Endothelial cell of umbilical vein (primary cell): ENCODE results near the gene MYOF. TPM values are rescaled to one million over a fixed set of nuclear protein-coding genes. Genes with fewer than 3 reads are reported as not detected.

Source experiments
- BruUV-seq: library from RNA; stranded (reverse); fragments of 400-500 nt; replicated peaks from 2 replicates; lab custom pipeline; 2021; lab: Mats Ljungman, UMichigan
- CTCF ChIA-PET: fragments of 300-600, 350-600 bp; sonication (Branson Sonifier 250); formaldehyde crosslinking; loops from one replicate; lab custom pipeline; 2021; ENCODE audit warnings: antibody characterized with exemption, inconsistent platforms; lab: Charles Lee
- POLR2A ChIA-PET: fragments of 300-600, 350-600 bp; sonication (Branson Sonifier 250); formaldehyde crosslinking; loops from one replicate; lab custom pipeline; 2021; ENCODE audit warnings: antibody characterized with exemption, inconsistent platforms; lab: Charles Lee
- DNase-seq: peaks from one replicate; pipeline ENCODE4 v3.0.0-alpha.2; 2011; ENCODE audit warnings: low read depth, low spot score
- FAIRE-seq: peaks from 2 replicates; lab custom pipeline; 2011; peaks lifted over from hg19 to GRCh38; lab: Jason Lieb, UNC
- H2AFZ ChIP-seq: 2 replicates; pipeline ENCODE4 v1.6.0; 2012; ENCODE audit warnings: low read depth, low read length, control low read depth, inconsistent platforms
- H3K27ac ChIP-seq: 2 replicates; pipeline ENCODE4 v1.5.1; 2011; ENCODE audit warnings: low read depth, mild to moderate bottlenecking, control low read depth, low read length, moderate library complexity; ENCODE audit not compliant: insufficient read depth
- H3K27me3 ChIP-seq, 2 experiments: 2 replicates each; pipeline versions ENCODE4 v1.6.0 to v1.6.1; 2011; ENCODE audit warnings: low read length in 2 of 2, mixed read lengths in 1 of 2; ENCODE audit not compliant: control insufficient read depth in 2 of 2, insufficient read depth in 2 of 2
- H3K36me3 ChIP-seq, 2 experiments: 2 replicates in 1 of 2; 3 replicates in 1 of 2; pipeline ENCODE4 v1.5.1; 2011; ENCODE audit warnings: low read length in 2 of 2, mild to moderate bottlenecking in 1 of 2, moderate library complexity in 1 of 2; ENCODE audit not compliant: control insufficient read depth in 2 of 2, insufficient read depth in 2 of 2; ENCODE audit errors: extremely low read depth in 1 of 2
- H3K4me1 ChIP-seq: 3 replicates; pipeline ENCODE4 v1.5.1; 2011; ENCODE audit warnings: mild to moderate bottlenecking, low read length; ENCODE audit not compliant: control insufficient read depth, insufficient read depth; ENCODE audit errors: extremely low read depth
- H3K4me2 ChIP-seq: 2 replicates; pipeline ENCODE4 v1.6.1; 2011; ENCODE audit warnings: low read length, control low read depth, mixed read lengths; ENCODE audit not compliant: insufficient read depth
- H3K4me3 ChIP-seq, 3 experiments: fragments of 200-600 bp in 1 of 3; sonication (generic), shearing (Covaris generic) in 1 of 3; replicated peaks in 1 of 3; 2 replicates each; pipeline ENCODE4 v1.5.1; 2011 to 2016; ENCODE audit warnings: control low read depth in 3 of 3, low read length in 3 of 3, mild to moderate bottlenecking in 2 of 3, inconsistent platforms in 1 of 3, low read depth in 1 of 3, moderate library complexity in 1 of 3; ENCODE audit not compliant: insufficient read depth in 1 of 3
- H3K79me2 ChIP-seq: 2 replicates; pipeline ENCODE4 v1.6.0; 2012; ENCODE audit warnings: low read length, inconsistent platforms; ENCODE audit not compliant: control insufficient read depth, insufficient read depth
- H3K9ac ChIP-seq: replicated peaks from 2 replicates; pipeline ENCODE3; 2011; ENCODE audit warnings: low read length, control low read depth; ENCODE audit not compliant: insufficient read depth; ENCODE audit errors: extremely low read depth
- H3K9me1 ChIP-seq: replicated peaks from 3 replicates; pipeline ENCODE4 v1.6.0; 2011; ENCODE audit warnings: mild to moderate bottlenecking, low read length; ENCODE audit not compliant: control insufficient read depth, insufficient read depth; ENCODE audit errors: extremely low read depth
- H3K9me3 ChIP-seq: replicated peaks from 2 replicates; pipeline ENCODE4 v1.5.1; 2012; ENCODE audit warnings: low read length, inconsistent platforms; ENCODE audit not compliant: control insufficient read depth, insufficient read depth
- H4K20me1 ChIP-seq: replicated peaks from 2 replicates; pipeline ENCODE3; 2011; ENCODE audit warnings: mild to moderate bottlenecking, low read length; ENCODE audit not compliant: control insufficient read depth, insufficient read depth; ENCODE audit errors: extremely low read depth
- CTCF ChIP-seq, 2 donors: IDR thresholded peaks; 1 replicate in 1 of 2; 2 replicates in 1 of 2; pipeline ENCODE4 v1.5.1; 2011; ENCODE audit warnings: low read length in 2 of 2, mild to moderate bottlenecking in 2 of 2, moderate library complexity in 2 of 2, control low read depth in 1 of 2, inconsistent platforms in 1 of 2, low read depth in 1 of 2; ENCODE audit not compliant: insufficient read depth in 1 of 2; ENCODE audit errors: extremely low read depth in 1 of 2
- EZH2 ChIP-seq: IDR thresholded peaks from 2 replicates; pipeline ENCODE4 v1.6.1; 2012; ENCODE audit warnings: borderline replicate concordance, low read depth, mild to moderate bottlenecking, moderate library complexity, low read length, inconsistent platforms; ENCODE audit not compliant: severe bottlenecking
- FOS ChIP-seq: IDR thresholded peaks from 2 replicates; pipeline ENCODE4 v1.6.1; 2011; ENCODE audit warnings: mild to moderate bottlenecking, low read length, moderate library complexity, borderline replicate concordance; ENCODE audit not compliant: insufficient read depth
- GATA2 ChIP-seq: IDR thresholded peaks from 2 replicates; pipeline ENCODE4 v1.7.0; 2011; ENCODE audit warnings: low read depth, mild to moderate bottlenecking, moderate library complexity, mixed read lengths, low read length; ENCODE audit not compliant: insufficient read length, insufficient read depth
- JUN ChIP-seq: IDR thresholded peaks from 2 replicates; pipeline ENCODE4 v1.6.1; 2011; ENCODE audit warnings: borderline replicate concordance, low read depth; ENCODE audit not compliant: insufficient read length, insufficient read depth
- MAX ChIP-seq: IDR thresholded peaks from 2 replicates; pipeline ENCODE4 v1.6.1; 2011; ENCODE audit not compliant: insufficient read depth, insufficient read length
- MYC ChIP-seq: IDR thresholded peaks from one replicate; pipeline ENCODE4 v1.6.1; 2011; ENCODE audit warnings: mild to moderate bottlenecking, low read depth, low read length
- POLR2A ChIP-seq: IDR thresholded peaks from 2 replicates; pipeline ENCODE4 v1.6.1; 2012; ENCODE audit warnings: low read depth, mild to moderate bottlenecking, control low read depth, low read length
- POLR2AphosphoS5 ChIP-seq: IDR thresholded peaks from 2 replicates; pipeline ENCODE4 v1.6.1; 2012; ENCODE audit warnings: low read depth, mild to moderate bottlenecking, control low read depth, low read length, moderate library complexity; ENCODE audit not compliant: insufficient read depth
- dilution Hi-C: fragments of 300-500 bp; cut with MboI; formaldehyde crosslinking; loops from one replicate; pipeline ENCODE4 v1.15.0; 2019; ENCODE audit warnings: low sequenced_read_pairs; ENCODE audit not compliant: extremely low pct_ligation_motif_present
- intact Hi-C: fragments of 100-400 bp; cut with micrococcal nuclease; formaldehyde crosslinking; loops from one replicate; pipeline ENCODE4 v1.10.0; 2022
- polyA plus RNA-seq, 4 experiments: library from polyadenylated mRNA; depleted of rRNA in 3 of 4; stranded (reverse) in 3 of 4; unstranded in 1 of 4; fragments of >200 nt; gene quantifications; 2 replicates each; pipeline versions ENCODE4 v1.2.1 to v1.2.3, GENCODE V29; 2011 to 2012; ENCODE audit warnings: missing spikeins in 1 of 4
- total RNA-seq: library from RNA; stranded (reverse); gene quantifications from 2 replicates; pipeline ENCODE4 v1.2.3, GENCODE V29; 2021

The MYOF gene
- total and polyA plus RNA-seq, 2 donors (not counting 3 experiments of a cell fraction or from before 2014, with no cell fraction given): 98.4 to 379 TPM

- no peak for FAIRE-seq
Measured at GRCh38 chr10:93330824-93331223, 151.3 kb downstream of the MYOF start.

More at GRCh38 chr10:93330824-93331223, 151.3 kb downstream of the MYOF start:
- Histone ChIP-seq H3K9ac (no peak overlapping the region), H2AFZ (no peak overlapping the region), H3K27me3 (no peaks in the 10 kb centered on the region), H4K20me1 (no peaks in the 10 kb centered on the region), H3K36me3 (peaks cover 34 to 68% of the 10 kb centered on the region in 2 experiments), H3K27ac (no peak overlapping the region), H3K9me3 (no peaks in the 10 kb centered on the region), H3K9me1 (no peaks in the 10 kb centered on the region), H3K79me2 (no peaks in the 10 kb centered on the region), H3K4me2 (no peak overlapping the region), H3K4me3 (no peak overlapping the region), H3K4me1 (no peaks in the 10 kb centered on the region)
- ChIA-PET CTCF (interaction anchor here (1.3 kb wide), 1 partner anchor 152 kb away, joined by 3 read pairs; the partner anchor contains the start of gene MYOF), POLR2A (no interaction called here)
- no peak for DNase-seq
- intact Hi-C loops (no loop called here), dilution Hi-C loops (no loop called here)
- TF ChIP-seq FOS (no peak), POLR2AphosphoS5 (no peak), GATA2 (no peak), CTCF (IDR thresholded peaks at IDR 0.05; ENCODE audit: extremely low read depth in 1 of 2, insufficient read depth in 1 of 2, low read depth in 1 of 2, low read length in 2 of 2) (no peak), POLR2A (no peak), MAX (no peak), EZH2 (no peak), MYC (no peak), JUN (no peak)
- BruUV-seq: no TSS peak
